GM19025 (cell line): ENCODE results near the gene CREB5.
"Not testable (repeated sequence)": the region's sequence is repeated elsewhere in the genome, so short reads cannot be mapped to it uniquely, and the experiment has no call there.

ENCODE experiments used
- ATAC-seq: cut with Tn5 transposase; IDR thresholded peaks from one replicate; pipeline ENCODE4 v1.9.1; 2021; ENCODE audit warnings: mild to moderate bottlenecking, low read depth, moderate library complexity; ENCODE audit not compliant: unreplicated experiment

The CREB5 gene, protein sequence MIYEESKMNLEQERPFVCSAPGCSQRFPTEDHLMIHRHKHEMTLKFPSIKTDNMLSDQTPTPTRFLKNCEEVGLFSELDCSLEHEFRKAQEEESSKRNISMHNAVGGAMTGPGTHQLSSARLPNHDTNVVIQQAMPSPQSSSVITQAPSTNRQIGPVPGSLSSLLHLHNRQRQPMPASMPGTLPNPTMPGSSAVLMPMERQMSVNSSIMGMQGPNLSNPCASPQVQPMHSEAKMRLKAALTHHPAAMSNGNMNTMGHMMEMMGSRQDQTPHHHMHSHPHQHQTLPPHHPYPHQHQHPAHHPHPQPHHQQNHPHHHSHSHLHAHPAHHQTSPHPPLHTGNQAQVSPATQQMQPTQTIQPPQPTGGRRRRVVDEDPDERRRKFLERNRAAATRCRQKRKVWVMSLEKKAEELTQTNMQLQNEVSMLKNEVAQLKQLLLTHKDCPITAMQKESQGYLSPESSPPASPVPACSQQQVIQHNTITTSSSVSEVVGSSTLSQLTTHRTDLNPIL

DNA sequence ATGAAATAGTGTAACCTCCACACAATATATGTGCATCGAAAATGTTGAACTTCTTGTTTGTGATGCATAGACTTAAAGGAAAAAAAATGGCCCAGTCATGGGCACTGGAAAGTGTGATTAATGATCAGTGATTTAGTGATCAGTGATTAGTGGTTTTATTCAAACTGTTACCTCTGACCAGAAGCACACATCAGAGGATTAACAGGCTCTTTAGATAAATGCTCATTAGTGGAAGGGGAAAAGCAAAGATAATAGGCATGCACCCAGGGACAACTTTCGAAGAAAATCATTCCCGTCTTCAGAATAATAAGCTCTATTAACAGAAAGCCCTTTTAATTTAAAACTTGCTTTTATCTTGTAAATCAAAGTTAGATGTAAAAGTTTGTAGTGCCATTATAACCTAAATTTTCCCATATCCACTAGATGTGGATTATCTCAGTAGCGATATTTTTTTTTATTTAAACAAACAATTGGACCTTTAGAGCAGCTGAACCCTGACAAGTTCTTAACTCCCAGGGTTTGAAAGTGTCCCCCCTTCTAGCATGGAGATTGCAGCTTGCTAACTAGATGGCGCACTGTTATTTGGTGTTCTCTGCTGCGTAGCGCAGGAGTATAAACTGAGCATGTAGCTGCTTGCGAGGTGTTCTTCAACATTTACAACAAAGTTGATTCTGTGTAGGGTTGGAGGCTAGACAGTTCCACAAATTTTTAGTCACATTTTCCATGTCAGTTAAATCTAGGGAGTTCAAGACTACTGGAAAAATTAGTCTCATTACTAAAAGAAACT, at the start of gene CREB5:
Gene CREB5 (plus strand): TSS at position 643 of the 787 bp plus-strand sequence. CDS start 397 bp downstream, outside the sequence.
- ATAC-seq, result no peak

DNA sequence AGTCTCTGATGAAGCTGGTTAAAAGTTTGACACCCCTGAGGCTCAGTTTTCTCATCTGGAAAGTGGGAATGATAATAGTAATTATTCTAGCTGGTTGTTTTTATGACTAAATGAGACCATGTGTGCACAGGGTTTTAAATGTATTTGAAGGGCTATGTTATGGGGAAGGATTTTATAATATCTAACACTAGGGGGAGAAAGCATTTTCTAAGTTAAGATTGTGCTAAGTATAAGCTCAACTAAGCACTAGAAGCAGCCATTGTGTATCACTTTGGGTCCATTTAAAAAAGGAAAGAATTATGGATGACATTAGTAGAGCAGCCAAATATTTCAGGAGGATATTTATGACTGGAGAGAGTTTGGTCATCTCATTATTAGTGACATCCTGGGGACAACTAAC, 49.5 kb upstream of the CREB5 start:
- no peak for ATAC-seq

DNA sequence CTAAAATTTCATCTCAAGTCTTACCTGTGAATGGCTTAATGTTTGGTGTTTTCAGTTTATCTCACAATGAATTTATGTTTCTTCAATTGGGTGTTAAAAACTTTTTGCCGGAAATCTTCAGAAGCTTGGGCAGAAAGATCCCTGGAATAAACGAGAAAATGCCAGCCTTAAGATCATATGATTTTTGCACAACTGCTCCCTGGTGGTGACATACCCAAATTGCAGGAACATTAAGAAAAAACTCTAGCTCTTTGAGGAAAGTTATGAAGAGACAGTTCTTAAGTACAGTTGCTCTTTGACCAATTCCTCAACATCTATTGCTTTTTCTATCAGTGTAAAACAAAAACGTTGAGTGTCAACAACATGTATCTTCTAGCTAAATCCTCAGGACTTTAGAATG, 48.2 kb upstream of the CREB5 start:
- no peak for ATAC-seq

DNA sequence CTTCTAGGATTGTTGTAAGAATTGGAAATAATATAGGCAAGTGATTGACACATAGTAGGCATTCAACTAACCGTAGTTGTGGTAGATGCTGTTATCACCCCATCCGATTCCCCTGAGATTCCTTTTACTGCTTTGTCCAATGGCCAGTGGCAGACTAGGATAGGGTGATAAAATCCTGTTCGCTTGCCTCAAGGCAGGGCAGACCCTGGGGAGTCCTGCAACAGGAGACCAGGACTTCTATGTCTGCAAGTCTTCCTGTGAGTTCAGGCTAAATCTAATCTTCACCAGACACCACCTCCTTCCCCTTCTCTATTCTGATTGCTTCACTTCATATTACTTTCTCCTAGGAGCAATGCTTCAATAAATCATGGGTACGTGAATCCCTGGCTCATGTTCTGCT, 42.8 kb upstream of the CREB5 start:
- no peak for ATAC-seq

DNA sequence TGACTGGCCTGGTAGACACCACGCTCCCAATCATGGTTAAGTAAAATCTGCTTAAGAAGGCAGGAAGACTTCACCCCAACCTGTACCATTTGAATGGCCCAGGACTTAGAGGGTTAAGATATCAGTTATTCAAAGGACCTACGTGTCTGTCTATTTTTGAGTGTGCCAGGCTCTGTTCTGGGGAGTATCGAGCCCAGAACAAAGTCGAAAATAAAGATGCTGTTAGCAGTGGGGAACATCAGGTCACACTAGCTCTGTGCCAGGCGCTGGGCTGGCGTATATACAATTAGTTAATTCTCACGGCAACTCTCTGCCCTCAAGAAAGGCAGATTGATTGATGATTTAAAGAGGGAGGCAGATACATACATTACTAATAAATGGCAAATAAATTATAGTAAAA, 40.5 kb upstream of the CREB5 start:
- ATAC-seq, result no peak

DNA sequence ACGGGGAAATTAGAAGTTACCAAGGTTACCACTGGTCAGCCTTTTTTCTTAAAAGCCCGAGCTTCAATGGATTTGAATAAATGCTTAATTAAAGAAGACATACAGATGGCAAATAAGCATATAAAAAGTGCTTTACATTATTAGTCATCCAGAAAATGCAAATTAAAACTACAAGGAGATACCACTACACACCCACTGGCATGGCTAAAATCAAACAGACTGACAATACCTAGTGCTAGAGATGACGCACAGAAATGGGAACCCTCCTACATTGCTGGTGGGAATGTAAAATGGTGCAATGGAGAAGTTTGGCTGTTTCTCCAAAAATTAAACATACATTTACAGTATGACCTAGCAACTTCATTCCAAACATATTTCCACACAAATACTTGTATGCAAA, 38.3 kb upstream of the CREB5 start:
- no peak for ATAC-seq

DNA sequence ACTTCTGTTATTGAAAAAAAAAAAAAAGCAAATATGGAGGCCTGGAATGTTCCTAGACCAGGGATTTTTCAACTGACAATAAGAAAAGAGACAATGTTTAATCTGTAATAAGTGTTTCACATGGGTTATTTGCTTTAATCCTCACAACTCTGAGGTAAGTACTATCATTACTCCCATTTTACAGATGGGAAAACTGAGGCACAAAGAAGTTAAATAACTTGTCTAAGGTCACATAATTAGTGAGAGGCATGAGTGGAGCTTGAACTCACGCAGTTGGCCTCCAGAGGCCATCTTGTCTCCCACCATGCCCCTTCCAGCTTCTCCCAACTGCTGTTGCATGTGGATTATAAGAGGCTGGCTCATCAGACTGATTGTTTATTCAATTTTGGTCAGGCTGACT, 36.6 kb upstream of the CREB5 start:
- ATAC-seq, result no peak

DNA sequence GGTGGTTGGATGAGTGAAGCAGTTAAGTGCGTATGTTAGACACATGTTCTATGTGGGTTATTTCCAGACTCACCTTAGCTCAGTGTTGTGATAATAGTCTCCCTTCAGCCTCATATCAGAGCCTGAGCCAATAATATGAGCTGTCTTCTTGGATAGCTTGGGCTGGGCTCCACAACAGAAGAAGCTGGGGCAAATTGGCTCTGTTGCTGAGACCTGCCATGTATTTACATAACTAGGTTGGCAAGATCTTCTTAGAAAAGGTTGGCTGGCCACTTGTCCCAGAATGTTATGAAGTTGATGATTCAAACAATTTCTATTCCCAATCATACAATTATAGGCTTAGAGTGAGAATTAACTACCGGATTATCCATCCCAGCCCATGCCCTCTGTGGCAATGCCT, 35.7 kb upstream of the CREB5 start:
- ATAC-seq, result no peak

DNA sequence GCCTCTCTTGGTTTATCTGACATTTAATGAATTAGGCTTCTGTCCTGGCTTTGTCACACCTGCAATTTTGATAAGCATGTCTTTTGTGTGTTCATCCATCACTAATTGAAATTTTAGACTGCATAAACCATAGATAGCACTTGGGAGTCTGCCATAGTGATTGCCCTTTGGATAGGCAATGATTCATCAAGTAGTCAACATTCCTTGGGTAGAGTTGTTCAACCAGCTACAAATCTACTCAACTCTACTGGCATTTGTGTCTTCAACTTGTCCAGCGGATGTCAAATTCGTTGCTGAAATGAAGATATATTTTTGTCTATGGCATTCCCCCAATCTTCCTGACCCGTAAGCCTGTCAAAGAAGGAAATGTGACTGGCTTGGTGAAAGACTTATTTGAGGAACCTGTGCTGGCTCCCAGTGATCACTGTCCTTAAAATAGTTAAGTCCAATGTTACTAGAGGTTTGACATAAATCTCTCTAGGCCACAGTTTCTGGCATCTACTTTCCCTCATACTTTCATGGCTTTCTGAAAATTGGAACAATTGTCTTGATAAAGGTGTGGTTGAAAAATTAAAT, 33.7 kb upstream of the CREB5 start:
- no peak for ATAC-seq

DNA sequence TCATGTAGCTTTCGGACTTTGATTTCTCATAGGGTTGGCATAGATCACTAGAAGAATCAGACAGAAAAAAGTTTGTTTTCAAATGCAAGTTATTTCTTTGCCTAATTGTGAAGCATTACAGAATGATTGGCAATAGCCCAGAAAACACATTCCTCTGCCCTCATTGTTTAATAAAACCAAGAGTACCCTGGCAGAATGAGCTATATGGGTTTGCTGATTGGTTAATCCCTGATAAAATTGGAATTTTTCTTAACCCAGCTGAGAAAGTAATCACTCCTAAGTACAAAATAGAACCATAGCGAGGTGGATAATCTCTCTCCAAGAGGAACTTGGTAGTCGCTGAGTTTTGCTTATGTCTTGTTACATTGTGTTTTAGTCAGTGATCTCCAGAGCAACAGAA, 30.9 kb upstream of the CREB5 start:
- no peak for ATAC-seq

DNA sequence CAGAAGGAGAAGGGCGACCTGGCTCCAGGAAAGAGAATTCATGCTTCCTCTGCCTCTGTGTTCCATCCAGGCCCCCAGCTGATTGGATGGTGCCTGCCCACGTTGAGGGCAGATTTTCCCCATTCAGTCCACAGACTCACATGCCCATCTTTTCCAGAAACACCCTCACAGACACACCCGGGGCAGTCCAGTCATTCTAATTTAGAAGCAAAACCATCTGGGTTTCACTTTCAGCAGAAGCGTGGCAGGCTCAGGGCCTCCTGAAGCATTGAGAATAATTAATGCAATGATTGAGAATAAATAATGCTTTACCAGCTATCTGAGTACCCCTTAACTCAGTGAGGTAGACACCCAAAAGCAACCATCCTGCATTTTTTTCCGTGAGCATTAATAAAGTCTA, 30.2 kb upstream of the CREB5 start:
- ATAC-seq, result no peak

DNA sequence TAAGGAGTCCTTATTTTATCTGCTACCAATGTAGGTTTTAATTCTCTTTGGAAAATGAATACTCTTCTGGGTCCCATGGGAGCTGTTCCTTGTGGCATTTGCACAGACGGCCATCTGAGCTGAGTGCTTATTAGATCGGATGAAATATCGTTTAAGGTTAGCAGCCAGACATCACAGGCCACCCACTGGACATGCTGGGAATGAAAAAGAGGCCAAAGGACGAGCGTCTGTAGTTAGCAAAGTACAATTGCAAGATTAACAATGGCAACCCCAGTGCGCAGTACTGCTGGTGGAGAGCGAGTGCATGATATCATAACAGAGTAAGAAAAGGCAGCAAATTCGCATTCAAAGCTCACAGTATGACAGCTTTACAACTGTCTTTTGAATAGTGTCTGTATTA, 28.3 kb upstream of the CREB5 start:
- no peak for ATAC-seq

DNA sequence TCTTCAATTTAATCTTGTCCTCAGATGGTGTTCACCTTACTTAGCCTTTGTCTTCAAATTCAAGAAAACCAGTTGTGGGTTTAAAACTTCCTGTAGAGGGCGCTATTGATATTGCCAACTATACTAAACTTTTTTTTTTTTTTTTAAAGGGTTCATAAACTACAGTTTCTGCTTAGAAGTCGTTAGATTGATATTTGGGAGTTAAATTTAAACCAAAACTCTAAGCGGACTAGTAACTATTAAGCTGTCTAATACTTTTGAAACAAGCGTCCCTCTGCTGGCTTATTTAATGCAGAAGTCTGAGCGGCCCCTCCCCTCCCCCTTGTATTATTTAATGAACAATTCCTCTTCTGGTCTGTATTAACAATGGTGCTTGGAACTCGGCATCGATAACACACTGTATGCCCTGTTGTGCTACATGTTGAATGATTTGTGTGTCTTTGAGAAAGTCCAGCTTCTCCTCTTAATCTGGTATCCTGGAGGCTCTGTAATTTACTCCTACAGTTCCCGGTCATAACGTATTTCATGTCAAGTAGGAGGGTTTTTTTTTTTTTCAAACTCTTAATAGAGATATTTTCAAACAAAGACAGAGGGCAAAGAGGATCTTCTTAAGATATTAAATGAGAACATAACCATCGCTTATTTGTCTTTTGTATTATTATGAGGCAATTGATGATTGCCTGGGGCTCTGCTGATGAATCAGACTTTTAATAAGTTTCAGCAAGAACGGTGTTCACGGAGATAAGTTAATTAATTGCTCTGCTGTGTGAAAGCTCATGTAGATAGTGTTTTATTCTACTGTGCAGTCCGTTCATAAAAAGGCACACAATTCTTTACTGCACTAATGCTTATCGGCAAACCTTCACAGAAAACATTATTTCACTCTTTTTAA, 22.6 kb upstream of the CREB5 start:
- ATAC-seq, result no peak

DNA sequence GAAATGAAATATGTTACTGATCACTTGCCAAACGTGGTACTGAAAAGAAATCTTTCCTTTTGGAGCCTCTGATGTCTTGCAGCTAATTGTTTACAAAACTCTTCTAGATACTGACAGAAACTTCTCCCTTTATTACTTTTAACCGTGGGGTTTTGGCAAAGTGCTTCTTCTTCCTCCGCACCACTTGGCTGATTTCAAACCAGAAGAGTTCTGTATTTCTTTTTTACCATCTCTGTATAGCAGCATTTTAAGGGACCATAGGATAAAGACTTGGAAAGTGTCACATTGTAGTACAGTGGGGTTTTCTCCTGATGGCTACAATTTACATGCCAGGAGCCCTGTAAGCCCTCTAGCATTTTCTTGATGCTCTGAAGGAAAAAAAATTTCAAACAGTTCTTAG, 21.9 kb upstream of the CREB5 start:
- ATAC-seq, result no peak

DNA sequence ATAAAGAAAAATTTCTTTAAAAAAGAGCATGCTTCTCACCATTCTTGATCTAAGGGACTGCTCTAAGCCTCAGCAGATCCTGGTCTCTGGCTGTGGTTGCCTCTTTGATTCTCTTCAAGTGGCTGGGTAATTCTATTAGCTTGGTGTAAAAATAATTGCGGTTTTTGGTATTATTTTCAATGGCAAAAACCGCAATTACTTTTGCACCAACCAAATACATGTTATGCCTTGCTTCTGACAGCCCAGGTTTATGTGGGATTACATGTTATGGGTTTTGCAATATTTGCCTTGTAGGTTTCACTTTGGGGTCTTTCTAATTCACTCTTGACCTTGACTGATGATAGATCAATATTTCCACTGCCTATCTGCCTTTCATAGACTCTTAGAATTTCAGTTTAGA, 20.0 kb upstream of the CREB5 start:
- no peak for ATAC-seq

DNA sequence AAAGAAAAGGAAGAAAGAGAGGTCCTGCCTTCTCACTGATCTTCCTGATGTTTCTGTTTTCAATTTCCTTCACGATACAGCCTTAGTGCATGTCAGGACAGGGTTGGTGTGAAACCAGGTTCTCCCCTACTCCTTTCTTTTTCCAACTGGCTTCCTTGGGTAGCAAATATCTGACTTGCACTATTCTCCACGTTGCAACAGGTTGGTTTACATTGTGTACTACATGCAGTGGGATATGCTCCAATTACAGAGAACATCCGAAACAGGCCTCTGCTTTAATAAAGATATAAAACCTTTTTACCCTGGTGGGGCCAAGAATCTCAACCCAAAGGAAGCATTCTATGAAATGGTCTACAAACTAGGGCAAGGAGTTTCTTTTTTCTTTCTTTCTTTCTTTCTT, 16.9 kb upstream of the CREB5 start:
- no peak for ATAC-seq

DNA sequence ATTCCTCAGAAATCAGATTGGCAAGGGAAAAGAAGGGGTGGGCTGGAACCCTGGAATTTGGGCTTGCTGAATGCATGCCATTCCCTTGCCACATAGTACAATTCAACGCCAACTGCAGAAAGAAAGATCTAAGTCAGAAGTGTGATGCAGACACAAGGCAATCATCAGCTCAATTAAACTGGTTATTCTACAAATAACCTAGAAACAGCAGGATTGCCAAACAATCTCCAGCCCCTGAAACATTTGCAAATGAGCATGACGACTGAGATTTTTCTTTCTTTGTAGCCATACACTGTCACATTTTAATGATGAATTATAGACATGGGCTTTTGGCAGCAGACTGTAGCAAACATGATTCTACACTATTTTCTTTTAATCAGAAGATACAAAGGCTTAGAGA, 16.5 kb upstream of the CREB5 start:
- no peak for ATAC-seq

DNA sequence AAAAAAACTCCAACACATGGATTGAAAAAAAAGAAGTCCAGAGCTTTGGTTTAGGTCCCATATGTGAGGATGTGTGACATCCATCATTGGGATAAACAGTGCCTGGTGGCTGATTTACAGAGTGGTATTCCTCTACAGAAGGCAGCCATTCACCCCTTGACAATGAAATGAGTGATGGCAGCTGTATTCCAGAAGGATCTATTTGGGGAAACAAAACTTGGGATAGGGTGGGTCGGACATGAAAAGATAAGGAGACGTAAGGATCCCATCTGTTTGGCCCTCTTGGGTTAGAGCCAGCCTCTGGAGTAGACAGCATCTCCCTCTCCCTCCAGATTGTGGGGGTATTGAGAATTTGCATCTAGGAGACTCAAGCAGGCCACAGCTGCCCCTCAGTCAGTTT, 15.2 kb upstream of the CREB5 start:
- ATAC-seq, result no peak

DNA sequence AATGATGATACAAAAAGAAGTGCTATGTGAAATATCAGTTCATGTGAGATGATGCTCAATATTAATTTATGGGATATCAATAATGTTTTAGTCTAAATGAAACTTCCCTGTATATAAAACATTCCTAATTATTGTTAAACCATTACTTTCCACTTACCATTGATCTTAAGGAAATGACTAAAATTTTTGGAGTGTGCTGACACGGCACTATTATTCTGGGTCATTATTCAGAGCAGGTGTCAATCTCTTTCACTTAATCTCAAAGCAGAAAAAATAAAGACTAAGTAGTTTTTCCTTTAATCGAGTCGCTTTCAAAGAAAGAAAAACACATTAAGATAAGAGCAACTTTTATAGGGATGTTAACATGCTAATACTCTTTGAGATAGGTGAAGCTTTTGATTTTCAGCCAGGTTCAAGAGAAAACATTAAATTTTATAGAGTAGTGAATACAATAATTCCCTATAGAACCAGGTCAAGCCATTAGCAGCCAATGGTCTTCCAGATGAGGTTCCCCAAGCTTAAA, 11.4 kb upstream of the CREB5 start:
- no peak for ATAC-seq

DNA sequence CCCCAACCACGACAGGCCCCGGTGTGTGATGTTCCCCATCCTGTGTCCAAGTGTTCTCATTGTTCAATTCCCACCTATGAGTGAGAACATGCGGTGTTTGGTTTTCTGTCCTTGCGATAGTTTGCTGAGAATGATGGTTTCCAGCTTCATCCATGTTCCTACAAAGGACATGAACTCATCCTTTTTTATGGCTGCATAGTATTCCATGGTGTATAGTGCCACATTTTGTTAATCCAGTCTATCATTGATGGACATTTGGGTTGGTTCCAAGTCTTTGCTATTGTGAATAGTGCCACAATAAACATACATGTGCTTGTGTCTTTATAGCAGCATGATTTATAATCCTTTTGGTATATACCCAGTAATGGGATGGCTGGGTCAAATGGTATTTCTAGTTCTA, 10.8 kb upstream of the CREB5 start:
- not testable (repeated sequence) for ATAC-seq
